NCI-H1417 treated with DMSO at 0.1 percent for 48 hours (cell line): Measurements from ENCODE around the gene N4BP2.
"Not testable (repeated sequence)": the region's sequence is repeated elsewhere in the genome, so short reads cannot be mapped to it uniquely, and the experiment has no call there.

ENCODE experiments used
- DNase-seq: peaks from one replicate; lab custom pipeline; 2025; lab: John Stamatoyannopoulos, UW

The N4BP2 gene

DNA sequence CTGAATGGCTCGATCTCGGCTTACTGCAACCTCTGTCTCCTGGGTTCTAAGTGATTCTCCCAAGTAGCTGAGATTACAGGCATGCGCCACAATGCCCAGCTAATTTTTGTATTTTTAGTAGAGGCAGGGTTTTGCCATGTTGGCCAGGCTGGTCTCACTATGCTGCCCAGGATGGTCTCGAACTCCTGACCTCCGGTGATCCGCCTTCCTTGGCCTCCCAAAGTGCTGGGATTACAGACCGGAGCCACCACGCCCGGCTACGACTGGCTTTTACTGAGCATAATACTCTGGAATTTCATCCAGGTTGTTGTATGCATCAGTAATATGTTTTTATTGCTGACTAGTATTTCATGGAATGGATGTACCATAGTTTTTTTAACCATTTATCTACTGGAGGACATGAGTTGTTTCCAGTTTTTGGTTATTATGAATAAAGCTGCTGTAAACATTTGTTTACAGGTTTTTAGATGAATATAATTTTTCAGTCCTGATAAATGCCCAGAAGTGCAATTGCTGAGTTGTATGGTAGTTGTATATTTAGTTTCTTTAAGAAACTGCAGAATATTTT is 31.2 kb downstream of the N4BP2 start:
- no peak for DNase-seq

DNA sequence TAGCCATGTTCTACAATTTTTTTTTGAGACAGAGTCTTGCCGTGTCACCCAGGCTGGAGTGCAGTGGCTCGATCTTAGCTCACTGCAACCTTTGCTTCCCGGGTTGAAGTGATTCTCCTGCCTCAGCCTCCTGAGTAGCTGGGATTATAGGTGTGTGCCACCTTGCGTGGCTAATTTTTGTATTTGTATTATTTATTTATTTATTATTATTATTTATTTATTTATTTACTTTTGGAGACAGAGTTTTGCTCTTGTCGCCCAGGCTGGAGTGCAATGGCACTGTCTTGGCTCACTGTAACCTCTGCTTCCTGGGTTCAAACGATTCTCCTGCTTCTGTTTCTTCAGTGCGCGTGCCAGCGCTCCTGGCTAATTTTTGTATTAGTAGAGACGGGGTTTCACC is 36.8 kb downstream of the N4BP2 start:
- DNase-seq, result not testable (repeated sequence)

DNA sequence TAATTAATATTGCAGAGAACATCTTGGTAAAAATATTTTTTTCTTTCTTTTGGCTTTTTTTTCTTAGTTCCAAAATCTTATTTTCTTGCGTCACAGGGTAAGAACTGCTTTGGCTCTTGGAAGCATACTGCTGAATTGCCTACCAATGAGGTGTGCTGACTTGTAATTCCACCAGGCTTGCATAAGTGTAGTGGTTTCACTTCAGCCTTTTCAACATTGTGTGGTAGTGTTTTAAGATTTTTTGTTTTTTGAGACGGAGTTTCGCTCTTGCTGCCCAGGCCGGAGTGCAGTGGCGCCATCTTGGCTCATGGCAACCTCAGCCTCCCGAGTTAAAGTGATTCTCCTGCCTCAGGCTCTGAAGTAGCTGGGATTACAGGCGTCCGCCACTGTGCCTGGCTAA is 42.4 kb downstream of the N4BP2 start:
- DNase-seq, result no peak

GRCh38 chr4:40107150-40107549 is 50.5 kb downstream of the N4BP2 start:
- not testable (repeated sequence) for DNase-seq

DNA sequence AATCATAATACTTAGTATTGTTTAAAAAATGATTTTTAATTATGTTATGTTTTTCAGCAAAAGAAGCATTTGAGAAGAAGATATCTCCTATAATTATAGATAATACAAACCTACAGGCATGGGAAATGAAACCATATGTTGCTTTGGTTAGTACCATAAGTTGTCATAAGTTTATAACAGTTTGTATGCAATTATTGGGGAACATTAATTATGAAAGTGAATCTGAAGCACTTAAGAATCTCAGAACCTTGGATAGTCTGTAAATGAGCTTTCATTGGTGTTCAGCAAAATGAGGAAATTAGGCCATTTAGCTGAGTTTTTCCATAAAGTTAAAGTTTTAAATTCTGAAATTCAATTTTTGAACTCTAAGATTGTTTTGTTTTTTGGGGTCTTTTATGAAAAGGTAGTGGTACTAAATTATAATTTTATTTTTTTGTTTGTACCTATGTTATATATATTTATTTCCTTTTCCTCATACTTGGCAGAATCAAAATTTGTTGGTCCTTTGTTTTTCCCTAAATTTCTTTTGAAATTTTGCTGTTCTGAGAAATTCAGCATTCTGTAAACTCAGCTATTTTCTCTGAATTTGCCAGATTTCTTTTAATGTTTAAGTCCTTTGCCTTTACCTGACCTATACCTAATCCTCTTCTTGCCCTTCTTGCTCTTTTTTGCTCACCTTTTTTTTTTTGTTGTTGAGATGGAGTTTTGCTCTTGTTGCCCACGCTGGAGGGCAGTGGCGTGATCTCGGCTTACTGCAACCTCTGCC is 55.6 kb downstream of the N4BP2 start:
- DNase-seq, result no peak

GRCh38 chr4:40114206-40114605 is 57.6 kb downstream of the N4BP2 start:
- DNase-seq, result no peak

- no peak for DNase-seq
These were observed 62.2 kb downstream of the N4BP2 start for GRCh38 chr4:40118861-40119260.

- DNase-seq, result no peak
These were observed 62.7 kb downstream of the N4BP2 start for GRCh38 chr4:40119344-40119743.

DNA sequence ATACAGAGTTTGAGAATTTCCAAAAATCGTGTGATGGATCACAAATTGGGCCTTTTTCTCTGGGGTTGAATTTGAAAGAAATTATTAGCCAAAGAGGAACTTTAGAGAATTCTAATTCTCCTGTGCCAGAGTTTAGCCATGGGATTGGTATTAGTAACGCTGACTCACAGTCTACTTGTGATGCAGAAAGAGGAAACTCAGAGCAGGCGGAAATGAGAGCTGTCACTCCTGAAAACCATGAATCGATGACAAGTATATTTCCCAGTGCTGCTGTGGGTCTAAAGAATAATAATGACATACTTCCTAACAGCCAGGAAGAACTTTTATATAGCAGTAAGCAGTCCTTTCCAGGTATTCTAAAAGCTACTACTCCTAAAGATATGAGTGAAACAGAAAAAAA is 64.9 kb downstream of the N4BP2 start:
- no peak for DNase-seq

GRCh38 chr4:40122941-40123340 is 66.3 kb downstream of the N4BP2 start:
- DNase-seq, result no peak

GRCh38 chr4:40124690-40125089 is 68.0 kb downstream of the N4BP2 start:
- DNase-seq, result no peak

- no peak for DNase-seq
These were observed 73.9 kb downstream of the N4BP2 start for GRCh38 chr4:40130401-40131036.

- no peak for DNase-seq
These were observed 76.2 kb downstream of the N4BP2 start for GRCh38 chr4:40132816-40133215.

GRCh38 chr4:40134206-40134917 is 77.7 kb downstream of the N4BP2 start:
- no peak for DNase-seq

DNA sequence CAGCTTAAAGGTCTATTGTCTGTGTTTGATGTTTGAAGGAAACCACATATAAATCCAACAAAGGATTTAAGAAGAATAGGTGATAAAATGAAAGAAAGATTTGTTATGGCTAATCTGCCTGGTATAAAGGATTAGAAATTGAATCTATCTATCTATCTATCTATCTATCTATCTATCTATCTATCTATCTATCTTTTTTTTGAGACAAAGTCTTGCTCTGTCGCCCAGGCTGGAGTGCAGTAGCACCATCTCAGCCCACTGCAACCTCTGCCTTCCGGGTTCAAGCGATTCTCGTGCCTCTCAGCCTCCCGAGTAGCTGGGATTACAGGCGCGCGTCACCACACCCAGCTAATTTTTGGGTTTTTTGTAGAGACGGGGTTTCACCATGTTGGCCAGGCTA is 79.6 kb downstream of the N4BP2 start:
- DNase-seq, result not testable (repeated sequence)

GRCh38 chr4:40140196-40140595 is 83.5 kb downstream of the N4BP2 start:
- DNase-seq, result no peak

- not testable (repeated sequence) for DNase-seq
These were observed 83.9 kb downstream of the N4BP2 start for GRCh38 chr4:40140597-40140996.

DNA sequence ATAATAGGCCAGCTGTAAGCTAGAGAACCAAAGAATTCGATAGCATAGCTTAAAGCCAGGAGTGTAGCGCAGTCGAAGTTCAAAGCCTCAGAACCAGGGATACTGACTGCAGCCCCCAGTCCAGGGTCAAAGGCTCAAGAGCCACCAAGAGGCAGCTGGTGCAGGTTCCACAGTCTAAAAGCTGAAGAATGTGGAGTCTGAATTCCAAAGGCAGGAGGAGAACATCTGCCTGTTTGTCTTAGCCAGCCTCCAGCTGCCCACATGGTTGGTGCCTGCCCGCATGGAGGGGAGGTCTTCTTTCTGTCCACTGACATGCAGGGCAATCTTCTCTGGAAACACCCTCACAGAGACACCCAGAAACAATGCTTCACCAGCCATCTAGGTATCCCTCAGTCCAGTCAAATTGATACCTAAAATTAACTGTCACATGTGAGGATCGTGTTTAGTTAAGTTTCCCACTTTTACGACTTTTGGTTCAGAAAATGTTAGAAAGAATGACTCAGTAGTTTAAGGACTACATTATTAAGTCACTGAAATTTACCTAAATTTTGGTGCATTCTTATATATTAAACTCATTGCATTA is 87.4 kb downstream of the N4BP2 start:
- DNase-seq, result no peak

DNA sequence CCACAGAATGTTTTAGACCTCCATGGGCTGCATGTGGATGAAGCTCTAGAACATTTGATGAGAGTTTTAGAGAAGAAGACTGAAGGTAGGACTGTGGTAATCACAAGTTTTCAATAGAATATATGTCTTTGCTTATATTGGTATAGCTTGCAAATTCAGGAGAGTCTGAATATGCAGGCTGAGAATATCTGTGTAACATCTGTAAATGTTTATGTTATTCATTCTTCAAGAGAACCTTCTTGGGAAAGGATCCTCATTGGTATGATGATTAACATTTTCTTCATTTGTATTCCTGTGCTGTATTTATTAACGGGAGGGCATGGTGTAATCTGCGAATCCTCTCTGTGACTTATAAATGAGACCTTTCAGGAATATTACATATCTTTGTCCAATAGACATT is 88.1 kb downstream of the N4BP2 start:
- no peak for DNase-seq

GRCh38 chr4:40147490-40147889 is 90.8 kb downstream of the N4BP2 start:
- not testable (repeated sequence) for DNase-seq

DNA sequence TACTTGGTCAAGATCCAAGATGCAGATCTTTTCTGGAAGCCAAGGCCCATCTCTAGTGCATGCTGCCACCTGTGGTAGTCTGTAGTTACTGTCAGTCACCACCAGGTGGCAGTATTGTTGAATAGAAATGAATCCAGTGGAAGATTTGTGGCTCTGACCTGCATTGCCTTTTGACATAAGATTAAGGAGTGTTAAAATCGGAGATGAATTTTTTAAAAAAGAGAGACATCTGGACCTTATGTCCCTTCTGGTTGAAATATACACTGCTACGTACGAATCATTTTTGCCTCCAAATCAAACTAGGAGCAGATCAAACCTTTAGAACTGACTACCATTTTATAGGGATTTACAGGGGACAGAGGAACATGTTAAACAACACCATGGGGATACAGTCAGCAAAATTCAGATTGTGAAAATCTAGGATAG is 93.3 kb downstream of the N4BP2 start:
- no peak for DNase-seq

- no peak for DNase-seq
These were observed 94.3 kb downstream of the N4BP2 start for GRCh38 chr4:40150932-40151331.
